ENCODE results near the gene NINJ2. TPM values are rescaled to one million over a fixed set of nuclear protein-coding genes. Genes with fewer than 3 reads are reported as not detected.
A peak's percentile ranks its signal among the peaks of the same experiment; 100 is the strongest.

The NINJ2 gene
- total and polyA plus RNA-seq, 2 experiments from 2014 or later, result 4.9 to 5.2 TPM

GRCh38 chr12:650983-651382 is 12.3 kb downstream of the NINJ2 start:
- no peak overlapping the region for H2AFZ ChIP-seq
- in situ Hi-C loops (cut with MboI), result no loop called here
- H3K9ac ChIP-seq, result no peak overlapping the region
- no peaks in the 10 kb centered on the region for H3K9me2 ChIP-seq (ENCODE audit: insufficient read depth)
- H3K4me3 ChIP-seq, result no peak overlapping the region
- TF ChIP-seq EZH2 (IDR thresholded peaks at IDR 0.05; ENCODE audit: insufficient read depth, poor library complexity, severe bottlenecking) (no peak), EZH2phosphoT487 (IDR thresholded peaks at IDR 0.05; ENCODE audit: insufficient read depth, low read depth) (no peak)
- no peaks in the 10 kb centered on the region for H3K36me3 ChIP-seq (ENCODE audit: low read depth)
- H3F3A ChIP-seq (ENCODE audit: insufficient read depth), result peaks cover 12% of the 10 kb centered on the region
- no peaks in the 10 kb centered on the region for H3K79me2 ChIP-seq (ENCODE audit: insufficient read depth)
- peaks cover 14% of the 10 kb centered on the region for H3K4me1 ChIP-seq (ENCODE audit: insufficient read depth)
- H3K9me3 ChIP-seq (ENCODE audit: low read depth), result no peaks in the 10 kb centered on the region
- H3K4me2 ChIP-seq (ENCODE audit: unreplicated experiment), result no peak overlapping the region
- H3K27ac ChIP-seq, result no peak overlapping the region
- no peaks in the 10 kb centered on the region for H4K20me1 ChIP-seq (ENCODE audit: insufficient read depth)
- DNase-seq, result no peak
- WGBS, 2 experiments (ENCODE audit: low coverage in 1 of 2, low lambda C conversion rate in 2 of 2, missing lambda C conversion rate in 2 of 2), result 80 to 82% methylated on average over 3 of the region's 3 CpGs
- H3K27me3 ChIP-seq (replicated peaks; ENCODE audit: insufficient read depth), result no peaks in the 10 kb centered on the region

DNA sequence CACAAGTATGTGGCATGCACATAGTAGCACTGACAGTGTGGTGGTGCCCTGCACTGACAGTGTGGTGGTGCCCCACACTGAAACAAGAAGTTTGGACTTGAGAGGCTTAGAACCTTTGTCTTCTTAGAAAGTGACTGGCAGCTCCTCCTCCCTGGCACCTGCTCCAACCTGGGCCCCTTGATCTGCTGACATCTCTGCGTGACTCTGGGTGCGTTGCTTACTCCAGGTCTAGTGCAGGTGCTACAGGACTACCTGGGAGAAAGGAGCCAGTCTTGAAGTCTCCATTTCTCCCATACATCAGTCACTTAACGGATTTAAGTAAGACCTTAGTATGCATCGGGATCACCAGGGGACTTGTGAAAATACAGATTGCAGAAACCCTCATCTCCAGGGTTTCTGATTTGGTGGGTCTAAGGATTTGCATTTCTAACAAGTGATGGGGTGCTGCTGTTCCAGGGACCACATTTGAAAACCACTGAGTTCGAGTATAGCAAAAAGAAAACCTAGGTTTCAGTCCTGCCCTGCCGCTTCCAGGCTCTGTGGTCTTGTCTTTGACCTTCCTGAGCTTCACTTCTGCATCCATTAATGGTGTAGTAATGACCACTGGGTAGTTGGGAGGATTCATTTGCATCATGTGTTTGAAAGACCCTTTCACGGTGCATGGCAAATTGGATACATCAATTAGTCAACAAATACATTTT is 15.7 kb downstream of the NINJ2 start:
- WGBS, 2 experiments (ENCODE audit: low coverage in 1 of 2, low lambda C conversion rate in 2 of 2, missing lambda C conversion rate in 2 of 2), result 81 to 84% methylated on average over 7 of the region's 7 CpGs
- Histone ChIP-seq H3K9ac (no peak overlapping the region), H3K79me2 (ENCODE audit: insufficient read depth) (no peaks in the 10 kb centered on the region), H3K27ac (no peak overlapping the region), H3K9me3 (ENCODE audit: low read depth) (no peaks in the 10 kb centered on the region), H3K27me3 (replicated peaks; ENCODE audit: insufficient read depth) (no peaks in the 10 kb centered on the region), H3K36me3 (ENCODE audit: low read depth) (no peaks in the 10 kb centered on the region), H4K20me1 (ENCODE audit: insufficient read depth) (no peaks in the 10 kb centered on the region), H3K4me2 (ENCODE audit: unreplicated experiment) (no peak overlapping the region), H3K4me1 (ENCODE audit: insufficient read depth) (peaks cover 43% of the 10 kb centered on the region), H3F3A (ENCODE audit: insufficient read depth) (peaks cover 36% of the 10 kb centered on the region), H2AFZ (no peak overlapping the region), H3K4me3 (no peak overlapping the region), H3K9me2 (ENCODE audit: insufficient read depth) (no peaks in the 10 kb centered on the region)
- in situ Hi-C loops (cut with MboI), result no loop called here
- no peak for TF ChIP-seq EZH2 (IDR thresholded peaks at IDR 0.05; ENCODE audit: insufficient read depth, poor library complexity, severe bottlenecking)
- TF ChIP-seq EZH2phosphoT487 (IDR thresholded peaks at IDR 0.05; ENCODE audit: insufficient read depth, low read depth), result no peak
- DNase-seq, result no peak

- H3K4me2 ChIP-seq (ENCODE audit: unreplicated experiment), result peak overlapping the region; percentile 69
- H3K27ac ChIP-seq, result peak overlapping the region; percentile 92
Measured at GRCh38 chr12:646442-647384, 16.5 kb downstream of the NINJ2 start.

GRCh38 chr12:645563-646071 is 17.6 kb downstream of the NINJ2 start:
- no peaks in the 10 kb centered on the region for H4K20me1 ChIP-seq (ENCODE audit: insufficient read depth)
- H3K9me2 ChIP-seq (ENCODE audit: insufficient read depth), result no peaks in the 10 kb centered on the region
- in situ Hi-C loops (cut with MboI), result no loop called here
- H3K27ac ChIP-seq, result peak overlapping the region; percentile 92
- H3F3A ChIP-seq (ENCODE audit: insufficient read depth), result peaks cover 36% of the 10 kb centered on the region
- H3K4me3 ChIP-seq, result peak overlapping the region; percentile 18; the same call in 1 of the 2 replicates
- no peak for TF ChIP-seq EZH2phosphoT487 (IDR thresholded peaks at IDR 0.05; ENCODE audit: insufficient read depth, low read depth)
- TF ChIP-seq EZH2 (IDR thresholded peaks at IDR 0.05; ENCODE audit: insufficient read depth, poor library complexity, severe bottlenecking), result no peak
- no peaks in the 10 kb centered on the region for H3K79me2 ChIP-seq (ENCODE audit: insufficient read depth)
- H3K9ac ChIP-seq, result peak overlapping the region; percentile 65
- no peaks in the 10 kb centered on the region for H3K36me3 ChIP-seq (ENCODE audit: low read depth)
- WGBS, 2 experiments (ENCODE audit: low coverage in 1 of 2, low lambda C conversion rate in 2 of 2, missing lambda C conversion rate in 2 of 2), result 3 to 4% methylated on average over 8 of the region's 8 CpGs
- H3K9me3 ChIP-seq (ENCODE audit: low read depth), result no peaks in the 10 kb centered on the region
- H2AFZ ChIP-seq, result peak overlapping the region; percentile 78
- H3K4me1 ChIP-seq (ENCODE audit: insufficient read depth), result peaks cover 43% of the 10 kb centered on the region
- H3K27me3 ChIP-seq (replicated peaks; ENCODE audit: insufficient read depth), result no peaks in the 10 kb centered on the region
- DNase-seq, result peak; percentile 88
- peak overlapping the region; percentile 69 for H3K4me2 ChIP-seq (ENCODE audit: unreplicated experiment)

More at GRCh38 chr12:646442-647384, 16.5 kb downstream of the NINJ2 start:
- Histone ChIP-seq H3K9me3 (ENCODE audit: low read depth) (no peaks in the 10 kb centered on the region), H3K36me3 (ENCODE audit: low read depth) (no peaks in the 10 kb centered on the region), H3K79me2 (ENCODE audit: insufficient read depth) (no peaks in the 10 kb centered on the region), H2AFZ (peak overlapping the region; percentile 78), H3F3A (ENCODE audit: insufficient read depth) (peaks cover 36% of the 10 kb centered on the region), H3K9ac (peak overlapping the region; percentile 65), H3K9me2 (ENCODE audit: insufficient read depth) (no peaks in the 10 kb centered on the region), H3K4me3 (peak overlapping the region; percentile 18), H3K4me1 (ENCODE audit: insufficient read depth) (peaks cover 43% of the 10 kb centered on the region), H3K27me3 (replicated peaks; ENCODE audit: insufficient read depth) (no peaks in the 10 kb centered on the region), H4K20me1 (ENCODE audit: insufficient read depth) (no peaks in the 10 kb centered on the region)
- 22 to 24% methylated on average over 14 of the region's 14 CpGs for WGBS, 2 experiments (ENCODE audit: low coverage in 1 of 2, low lambda C conversion rate in 2 of 2, missing lambda C conversion rate in 2 of 2)
- in situ Hi-C loops (cut with MboI), result no loop called here
- TF ChIP-seq EZH2phosphoT487 (IDR thresholded peaks at IDR 0.05; ENCODE audit: insufficient read depth, low read depth), result no peak
- peak; percentile 82 for DNase-seq

Data from GM23248 (cell line).